Measurements from ENCODE around the gene TPCN2.

Gene TPCN2

GRCh38 chr11:69004411-69005182 lies 44.1 kb upstream of the TPCN2 start:
- Histone ChIP-seq H3K36me3 (ENCODE audit: control insufficient read depth, insufficient read depth, low read length) (no peaks in the 10 kb centered on the region), H3K9ac (ENCODE audit: low read length) (no peak overlapping the region), H3K27me3 (ENCODE audit: control insufficient read depth, insufficient read depth, low read length) (no peaks in the 10 kb centered on the region), H3K4me3 (ENCODE audit: low read length) (no peak overlapping the region), H3K4me1 (ENCODE audit: control insufficient read depth, insufficient read depth, low read length) (peaks cover 30% of the 10 kb centered on the region), H3K9me3 (ENCODE audit: control insufficient read depth, low read length) (no peaks in the 10 kb centered on the region)

- no peak overlapping the region for H3K9ac ChIP-seq (ENCODE audit: low read length)
- peaks cover 36% of the 10 kb centered on the region for H3K4me1 ChIP-seq (ENCODE audit: control insufficient read depth, insufficient read depth, low read length)
- H3K9me3 ChIP-seq (ENCODE audit: control insufficient read depth, low read length): no peaks in the 10 kb centered on the region
- no peaks in the 10 kb centered on the region for H3K27me3 ChIP-seq (ENCODE audit: control insufficient read depth, insufficient read depth, low read length)
- no peak overlapping the region for H3K4me3 ChIP-seq (ENCODE audit: low read length)
- H3K36me3 ChIP-seq (ENCODE audit: control insufficient read depth, insufficient read depth, low read length): no peaks in the 10 kb centered on the region
Observed at GRCh38 chr11:69005183-69005630, 43.5 kb upstream of the TPCN2 start.

GRCh38 chr11:69005631-69006368 lies 42.9 kb upstream of the TPCN2 start:
- peaks cover 38% of the 10 kb centered on the region for H3K4me1 ChIP-seq (ENCODE audit: control insufficient read depth, insufficient read depth, low read length)
- H3K9ac ChIP-seq (ENCODE audit: low read length): no peak overlapping the region
- H3K27me3 ChIP-seq (ENCODE audit: control insufficient read depth, insufficient read depth, low read length): no peaks in the 10 kb centered on the region
- H3K36me3 ChIP-seq (ENCODE audit: control insufficient read depth, insufficient read depth, low read length): no peaks in the 10 kb centered on the region
- H3K9me3 ChIP-seq (ENCODE audit: control insufficient read depth, low read length): no peaks in the 10 kb centered on the region
- H3K4me3 ChIP-seq (ENCODE audit: low read length): no peak overlapping the region

GRCh38 chr11:69006816-69007215 lies 41.9 kb upstream of the TPCN2 start:
- no peaks in the 10 kb centered on the region for H3K36me3 ChIP-seq (ENCODE audit: control insufficient read depth, insufficient read depth, low read length)
- H3K9me3 ChIP-seq (ENCODE audit: control insufficient read depth, low read length): no peaks in the 10 kb centered on the region
- no peak overlapping the region for H3K9ac ChIP-seq (ENCODE audit: low read length)
- peaks cover under 1% of the 10 kb centered on the region for H3K27me3 ChIP-seq (ENCODE audit: control insufficient read depth, insufficient read depth, low read length)
- H3K4me3 ChIP-seq (ENCODE audit: low read length): no peak overlapping the region
- H3K4me1 ChIP-seq (ENCODE audit: control insufficient read depth, insufficient read depth, low read length): peaks cover 46% of the 10 kb centered on the region

- Histone ChIP-seq H3K9me3 (ENCODE audit: control insufficient read depth, low read length) (no peaks in the 10 kb centered on the region), H3K27me3 (ENCODE audit: control insufficient read depth, insufficient read depth, low read length) (peaks cover 12% of the 10 kb centered on the region), H3K4me3 (ENCODE audit: low read length) (no peak overlapping the region), H3K9ac (ENCODE audit: low read length) (peak overlapping the region; percentile 36), H3K36me3 (ENCODE audit: control insufficient read depth, insufficient read depth, low read length) (no peaks in the 10 kb centered on the region), H3K4me1 (ENCODE audit: control insufficient read depth, insufficient read depth, low read length) (peaks cover 46% of the 10 kb centered on the region)
Observed at GRCh38 chr11:69007975-69008381, 40.8 kb upstream of the TPCN2 start.

GRCh38 chr11:69008737-69009440 lies 39.8 kb upstream of the TPCN2 start:
- peak overlapping the region; percentile 4 for H3K4me3 ChIP-seq (ENCODE audit: low read length)
- peaks cover 52% of the 10 kb centered on the region for H3K4me1 ChIP-seq (ENCODE audit: control insufficient read depth, insufficient read depth, low read length)
- no peaks in the 10 kb centered on the region for H3K9me3 ChIP-seq (ENCODE audit: control insufficient read depth, low read length)
- no peaks in the 10 kb centered on the region for H3K36me3 ChIP-seq (ENCODE audit: control insufficient read depth, insufficient read depth, low read length)
- peaks cover 21% of the 10 kb centered on the region for H3K27me3 ChIP-seq (ENCODE audit: control insufficient read depth, insufficient read depth, low read length)
- H3K9ac ChIP-seq (ENCODE audit: low read length): peak overlapping the region; percentile 36

GRCh38 chr11:69009441-69010211 lies 39.1 kb upstream of the TPCN2 start:
- Histone ChIP-seq H3K36me3 (ENCODE audit: control insufficient read depth, insufficient read depth, low read length) (no peaks in the 10 kb centered on the region), H3K9me3 (ENCODE audit: control insufficient read depth, low read length) (no peaks in the 10 kb centered on the region), H3K4me1 (ENCODE audit: control insufficient read depth, insufficient read depth, low read length) (peaks cover 52% of the 10 kb centered on the region), H3K4me3 (ENCODE audit: low read length) (no peak overlapping the region), H3K9ac (ENCODE audit: low read length) (peak overlapping the region; percentile 78), H3K27me3 (ENCODE audit: control insufficient read depth, insufficient read depth, low read length) (peaks cover 28% of the 10 kb centered on the region)

GRCh38 chr11:69010361-69010891 lies 38.3 kb upstream of the TPCN2 start:
- H3K4me1 ChIP-seq (ENCODE audit: control insufficient read depth, insufficient read depth, low read length): peaks cover 52% of the 10 kb centered on the region
- peaks cover 28% of the 10 kb centered on the region for H3K27me3 ChIP-seq (ENCODE audit: control insufficient read depth, insufficient read depth, low read length)
- H3K36me3 ChIP-seq (ENCODE audit: control insufficient read depth, insufficient read depth, low read length): no peaks in the 10 kb centered on the region
- H3K9me3 ChIP-seq (ENCODE audit: control insufficient read depth, low read length): no peaks in the 10 kb centered on the region
- peak overlapping the region; percentile 36 for H3K4me3 ChIP-seq (ENCODE audit: low read length)
- H3K9ac ChIP-seq (ENCODE audit: low read length): peak overlapping the region; percentile 78

- H3K4me1 ChIP-seq (ENCODE audit: control insufficient read depth, insufficient read depth, low read length): peaks cover 52% of the 10 kb centered on the region
- H3K9ac ChIP-seq (ENCODE audit: low read length): peak overlapping the region; percentile 78
- peaks cover 28% of the 10 kb centered on the region for H3K27me3 ChIP-seq (ENCODE audit: control insufficient read depth, insufficient read depth, low read length)
- peak overlapping the region; percentile 36 for H3K4me3 ChIP-seq (ENCODE audit: low read length)
- H3K36me3 ChIP-seq (ENCODE audit: control insufficient read depth, insufficient read depth, low read length): no peaks in the 10 kb centered on the region
- H3K9me3 ChIP-seq (ENCODE audit: control insufficient read depth, low read length): no peaks in the 10 kb centered on the region
Observed at GRCh38 chr11:69010964-69011623, 37.6 kb upstream of the TPCN2 start.

GRCh38 chr11:69011624-69012091 lies 37.1 kb upstream of the TPCN2 start:
- H3K4me1 ChIP-seq (ENCODE audit: control insufficient read depth, insufficient read depth, low read length): peaks cover 52% of the 10 kb centered on the region
- no peak overlapping the region for H3K4me3 ChIP-seq (ENCODE audit: low read length)
- no peaks in the 10 kb centered on the region for H3K36me3 ChIP-seq (ENCODE audit: control insufficient read depth, insufficient read depth, low read length)
- H3K9ac ChIP-seq (ENCODE audit: low read length): peak overlapping the region; percentile 65
- H3K27me3 ChIP-seq (ENCODE audit: control insufficient read depth, insufficient read depth, low read length): peaks cover 28% of the 10 kb centered on the region
- no peaks in the 10 kb centered on the region for H3K9me3 ChIP-seq (ENCODE audit: control insufficient read depth, low read length)

All from mucosa of stomach (tissue), 1 donor.